GM20000 (cell line): Measurements from ENCODE around the gene MNS1.

Experiments
- DNase-seq: peaks from one replicate; pipeline ENCODE4 v3.0.0; 2012; ENCODE audit warnings: low spot score
- CTCF ChIP-seq: IDR thresholded peaks from 2 replicates; pipeline ENCODE4 v1.5.1; 2012; ENCODE audit warnings: mild to moderate bottlenecking, control low read depth; ENCODE audit errors: extremely low read depth, missing control alignments

The MNS1 gene

DNA sequence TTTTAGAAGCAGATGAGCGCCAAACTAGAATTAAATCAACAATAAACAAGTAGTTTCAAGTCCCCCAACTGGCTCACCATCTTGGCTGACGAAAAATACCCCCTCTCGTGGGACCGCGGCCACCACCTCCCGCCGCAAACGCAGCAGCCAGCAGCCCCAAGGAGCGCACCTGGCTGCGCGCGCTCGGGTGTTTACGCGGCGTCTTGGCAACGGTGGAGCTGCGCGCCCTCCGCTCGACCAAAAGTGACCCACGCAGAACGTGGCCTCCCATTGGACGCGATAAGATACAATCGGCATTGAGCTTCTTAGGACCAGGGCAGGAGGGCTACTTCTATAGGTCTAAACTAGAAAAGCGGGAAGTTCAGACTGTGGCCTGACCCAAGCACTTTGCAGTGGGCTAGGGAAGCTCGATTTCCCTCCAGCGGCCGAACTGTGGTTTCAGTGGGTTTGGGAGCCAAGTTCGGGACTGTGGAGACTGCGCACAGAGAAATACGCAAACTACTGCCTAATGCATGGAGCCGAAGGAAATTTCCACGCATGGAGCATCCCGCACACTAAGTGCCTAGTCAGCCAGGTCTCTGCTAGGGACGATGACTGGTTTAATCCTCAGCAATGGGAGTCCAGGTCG, at the start of gene MNS1:
MNS1 (minus strand) TSS at position 245 of the 628 bp plus-strand sequence; CDS start at position 80, 165 bp downstream.
- no peak for TF ChIP-seq CTCF
- DNase-seq: peak; percentile 93

- peak; percentile 33 for TF ChIP-seq CTCF
- peak; percentile 69 for DNase-seq
Observed at GRCh38 chr15:56496635-56497034, 31.7 kb upstream of the MNS1 start.

GRCh38 chr15:56495533-56495932, 30.6 kb upstream of the MNS1 start:
- TF ChIP-seq CTCF: no peak
- DNase-seq: no peak

DNA sequence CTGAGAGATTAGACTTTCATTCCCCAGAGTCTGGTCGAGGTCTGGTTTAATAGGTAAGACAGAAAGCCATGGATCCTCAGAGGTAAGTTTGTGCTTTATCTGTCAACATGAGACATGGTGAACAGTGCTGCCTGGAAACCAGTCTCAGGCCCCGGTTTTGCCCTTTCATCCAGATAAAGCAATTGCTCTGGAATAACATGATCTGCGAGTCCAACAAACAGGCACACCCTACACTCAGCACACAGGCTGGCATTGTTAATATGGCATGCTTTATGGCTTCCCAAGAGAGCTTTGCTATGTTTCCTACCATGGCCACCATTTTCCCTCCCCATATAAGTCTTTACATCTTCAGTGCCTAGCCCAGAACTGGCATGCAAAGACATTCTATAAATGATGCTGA, 30.1 kb upstream of the MNS1 start:
- no peak for DNase-seq
- TF ChIP-seq CTCF: no peak

DNA sequence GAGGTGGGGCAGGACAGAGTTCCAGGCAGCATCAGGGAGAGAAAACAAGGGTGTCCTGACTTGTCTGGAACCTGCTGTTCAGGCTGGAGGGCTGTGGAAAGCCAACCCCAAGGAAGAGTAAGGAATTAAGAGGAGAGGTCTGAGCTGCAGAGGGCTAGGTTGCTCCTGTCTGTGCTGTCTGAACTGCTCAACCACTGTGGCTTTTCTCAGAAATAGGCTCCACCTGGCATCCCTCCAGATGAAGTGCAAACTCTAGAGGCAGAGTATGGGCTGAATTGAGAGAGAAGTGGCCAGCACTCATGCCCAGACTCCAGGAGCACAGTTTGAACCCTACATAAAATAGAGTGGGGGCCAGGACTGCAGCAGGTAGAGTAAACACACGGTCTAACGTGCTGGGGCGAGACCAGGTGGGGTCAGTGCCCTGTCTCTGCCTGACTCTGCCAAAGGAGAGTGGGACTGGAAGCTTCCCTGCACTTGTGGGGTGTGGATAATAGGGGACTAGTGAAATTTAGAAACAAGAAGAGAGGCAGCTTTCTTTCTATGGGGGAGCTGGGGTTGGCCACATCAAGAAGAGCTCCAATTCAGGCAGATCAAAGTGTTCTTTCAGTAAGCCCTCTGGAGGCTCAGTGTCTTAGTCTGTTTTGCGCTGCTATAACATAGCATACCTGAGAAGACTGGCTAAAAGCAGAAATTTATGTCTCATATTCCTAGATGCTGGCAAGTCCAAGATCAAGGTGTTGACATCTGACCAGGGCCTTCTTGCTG, 28.0 kb upstream of the MNS1 start:
- DNase-seq: no peak
- TF ChIP-seq CTCF: no peak

DNA sequence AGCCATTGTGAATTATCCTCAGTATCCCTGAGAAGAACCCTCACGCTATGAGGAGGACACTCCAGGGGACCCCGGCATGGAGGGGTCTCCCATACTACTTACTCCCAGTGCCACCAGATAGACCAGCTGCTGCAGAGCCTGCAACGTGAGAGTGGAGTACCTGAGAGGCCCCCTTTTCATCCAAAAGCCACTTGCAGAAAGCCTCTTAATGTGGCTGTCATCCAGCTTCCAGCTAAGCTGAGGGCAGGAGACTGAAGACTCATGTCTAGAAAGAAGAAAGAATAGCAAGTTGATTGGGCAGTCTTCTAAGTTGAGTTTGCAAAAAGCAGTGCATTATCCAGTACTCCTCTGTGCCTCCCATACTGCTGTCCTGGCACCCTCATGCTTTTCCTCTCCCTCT, 27.3 kb upstream of the MNS1 start:
- no peak for DNase-seq
- no peak for TF ChIP-seq CTCF

GRCh38 chr15:56491110-56491722, 26.3 kb upstream of the MNS1 start:
- DNase-seq: peak; percentile 71
- TF ChIP-seq CTCF: peak; percentile 90
